ENCODE data around the gene SEC23IP. TPM values are rescaled to one million over a fixed set of nuclear protein-coding genes. Genes with fewer than 3 reads are reported as not detected.

The SEC23IP gene
- total RNA-seq, 1 experiment from 2014 or later: 116 TPM

DNA sequence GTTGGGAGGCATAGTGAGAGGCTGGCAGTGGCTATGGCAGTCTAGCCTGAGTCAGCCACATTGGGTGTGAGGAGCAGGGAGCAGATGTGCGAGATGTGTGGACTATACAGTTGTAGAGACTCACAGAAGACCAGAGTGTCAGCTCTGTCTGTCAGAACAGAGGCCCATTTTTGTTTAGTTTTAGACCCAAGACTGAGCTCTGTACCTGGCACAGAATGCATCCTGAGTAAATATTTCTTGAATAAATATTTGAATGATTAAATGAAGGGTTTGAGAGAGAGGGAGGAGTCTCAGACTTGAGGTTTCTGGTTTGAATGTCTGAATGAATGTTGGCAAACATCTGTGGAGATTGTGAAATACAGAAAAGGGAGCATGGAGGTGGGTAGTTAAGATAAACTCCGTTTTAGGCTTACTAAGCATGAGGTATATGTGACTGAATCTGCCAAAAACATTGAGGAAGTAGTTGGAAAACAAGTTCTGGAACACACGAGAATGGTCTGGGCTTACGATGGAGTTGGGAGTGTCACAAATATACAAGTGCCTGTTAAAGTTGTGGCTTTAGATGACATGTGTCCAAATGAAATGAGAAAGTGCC lies 3.6 kb downstream of the SEC23IP start:
- CTCF ChIA-PET: no interaction called here
- DNase-seq: peak in 1 of 2 experiments; percentile 12
- H3K4me3 Mint-ChIP-seq (ENCODE audit: unreplicated experiment): peak overlapping the region; percentile 61
- TF ChIP-seq, protein P1, sequence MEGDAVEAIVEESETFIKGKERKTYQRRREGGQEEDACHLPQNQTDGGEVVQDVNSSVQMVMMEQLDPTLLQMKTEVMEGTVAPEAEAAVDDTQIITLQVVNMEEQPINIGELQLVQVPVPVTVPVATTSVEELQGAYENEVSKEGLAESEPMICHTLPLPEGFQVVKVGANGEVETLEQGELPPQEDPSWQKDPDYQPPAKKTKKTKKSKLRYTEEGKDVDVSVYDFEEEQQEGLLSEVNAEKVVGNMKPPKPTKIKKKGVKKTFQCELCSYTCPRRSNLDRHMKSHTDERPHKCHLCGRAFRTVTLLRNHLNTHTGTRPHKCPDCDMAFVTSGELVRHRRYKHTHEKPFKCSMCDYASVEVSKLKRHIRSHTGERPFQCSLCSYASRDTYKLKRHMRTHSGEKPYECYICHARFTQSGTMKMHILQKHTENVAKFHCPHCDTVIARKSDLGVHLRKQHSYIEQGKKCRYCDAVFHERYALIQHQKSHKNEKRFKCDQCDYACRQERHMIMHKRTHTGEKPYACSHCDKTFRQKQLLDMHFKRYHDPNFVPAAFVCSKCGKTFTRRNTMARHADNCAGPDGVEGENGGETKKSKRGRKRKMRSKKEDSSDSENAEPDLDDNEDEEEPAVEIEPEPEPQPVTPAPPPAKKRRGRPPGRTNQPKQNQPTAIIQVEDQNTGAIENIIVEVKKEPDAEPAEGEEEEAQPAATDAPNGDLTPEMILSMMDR (IDR thresholded peaks at IDR 0.05; ENCODE audit: insufficient read depth in 1 of 2, low read depth in 1 of 2, low read length in 1 of 2, severe bottlenecking in 1 of 2, unreplicated experiment in 1 of 2): no peak
- H3K27me3 ChIP-seq (replicated peaks; ENCODE audit: control insufficient read depth, insufficient read depth, low read length): no peaks in the 10 kb centered on the region
- H3K27ac Mint-ChIP-seq (ENCODE audit: unreplicated experiment): peak overlapping the region; percentile 79
- no peaks in the 10 kb centered on the region for H3K27me3 Mint-ChIP-seq (ENCODE audit: insufficient read depth, unreplicated experiment)
- no peak overlapping the region for H3K4me3 ChIP-seq (ENCODE audit: low read depth, low read length)
- intact Hi-C loops (cut with micrococcal nuclease; ENCODE audit: unreplicated experiment): loop anchor here (10.0 kb wide), 1 partner anchor 211 kb away; no protein-coding TSS in a partner anchor
- H3K36me3 ChIP-seq (ENCODE audit: control insufficient read depth, insufficient read depth, low read length): peaks cover 4% of the 10 kb centered on the region
- no peaks in the 10 kb centered on the region for H3K9me3 Mint-ChIP-seq (ENCODE audit: unreplicated experiment)
- POLR2A ChIA-PET: no interaction called here
- H3K9me3 ChIP-seq: no peaks in the 10 kb centered on the region
- H3K4me1 ChIP-seq: peaks cover 33% of the 10 kb centered on the region
- peaks cover 30% of the 10 kb centered on the region for H3K4me1 Mint-ChIP-seq (ENCODE audit: low read depth, unreplicated experiment)
- peaks cover 63% of the 10 kb centered on the region for H3K36me3 Mint-ChIP-seq (ENCODE audit: insufficient read depth, unreplicated experiment)
- no TSS peak for BruUV-seq (replicated peaks)

DNA sequence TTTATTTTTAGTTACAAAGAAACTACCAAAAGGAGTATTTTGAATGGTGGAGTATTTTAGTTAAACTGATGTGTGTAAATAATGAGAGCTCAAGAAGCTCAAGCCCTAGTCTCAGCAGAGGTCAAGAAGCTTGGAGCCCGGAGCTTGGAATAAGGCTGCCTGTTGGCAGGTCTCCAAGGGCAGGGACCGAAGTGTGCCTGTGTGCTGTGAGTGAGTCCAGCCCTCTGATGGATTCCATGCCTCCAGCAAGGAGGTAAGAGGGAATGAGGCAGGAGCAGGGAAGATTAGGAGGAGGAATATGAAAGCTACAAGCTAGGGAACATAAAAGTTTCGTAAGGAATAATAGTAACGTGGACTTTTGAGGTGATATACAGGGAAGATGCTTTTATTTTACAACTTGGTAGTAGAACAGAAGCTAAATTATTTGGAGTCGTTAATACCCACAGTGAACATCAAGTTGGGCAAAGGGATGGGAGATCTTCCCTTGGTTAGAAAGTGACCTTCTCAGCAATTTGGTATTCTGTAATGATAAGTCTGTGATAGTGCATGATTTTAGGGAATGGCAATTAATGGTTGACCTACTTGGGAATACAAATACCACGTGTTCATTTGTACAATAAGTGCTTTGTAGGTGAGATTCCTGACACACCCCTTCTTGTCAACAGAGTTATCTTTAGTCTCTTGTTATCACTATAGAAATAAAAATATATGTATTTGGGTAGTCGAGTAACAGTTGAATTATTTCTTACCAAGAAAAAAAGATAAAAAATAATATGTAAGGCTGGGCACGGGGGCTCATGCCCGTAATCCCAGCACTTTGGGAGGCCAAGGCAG lies 4.6 kb downstream of the SEC23IP start:
- Histone ChIP-seq H3K36me3 (ENCODE audit: control insufficient read depth, insufficient read depth, low read length) (peaks cover 4% of the 10 kb centered on the region), H3K27me3 (replicated peaks; ENCODE audit: control insufficient read depth, insufficient read depth, low read length) (no peaks in the 10 kb centered on the region), H3K9me3 (no peaks in the 10 kb centered on the region), H3K4me3 (ENCODE audit: low read depth, low read length) (no peak overlapping the region), H3K4me1 (peaks cover 33% of the 10 kb centered on the region)
- Mint-ChIP-seq H3K9me3 (ENCODE audit: unreplicated experiment) (no peaks in the 10 kb centered on the region), H3K36me3 (ENCODE audit: insufficient read depth, unreplicated experiment) (peaks cover 62% of the 10 kb centered on the region), H3K27me3 (ENCODE audit: insufficient read depth, unreplicated experiment) (no peaks in the 10 kb centered on the region), H3K4me1 (ENCODE audit: low read depth, unreplicated experiment) (peaks cover 30% of the 10 kb centered on the region), H3K27ac (ENCODE audit: unreplicated experiment) (peak overlapping the region; percentile 79), H3K4me3 (ENCODE audit: unreplicated experiment) (peak overlapping the region; percentile 61)
- CTCF ChIA-PET: interaction anchor here (0.8 kb wide), 1 partner anchor 38 kb away, joined by 3 read pairs; no protein-coding TSS in a partner anchor
- DNase-seq: no peak
- no TSS peak for BruUV-seq (replicated peaks)
- TF ChIP-seq, protein P1 (IDR thresholded peaks at IDR 0.05; ENCODE audit: insufficient read depth in 1 of 2, low read depth in 1 of 2, low read length in 1 of 2, severe bottlenecking in 1 of 2, unreplicated experiment in 1 of 2): no peak
- intact Hi-C loops (cut with micrococcal nuclease; ENCODE audit: unreplicated experiment): loop anchor here (10.0 kb wide), 1 partner anchor 212 kb away; no protein-coding TSS in a partner anchor
- POLR2A ChIA-PET: no interaction called here

DNA sequence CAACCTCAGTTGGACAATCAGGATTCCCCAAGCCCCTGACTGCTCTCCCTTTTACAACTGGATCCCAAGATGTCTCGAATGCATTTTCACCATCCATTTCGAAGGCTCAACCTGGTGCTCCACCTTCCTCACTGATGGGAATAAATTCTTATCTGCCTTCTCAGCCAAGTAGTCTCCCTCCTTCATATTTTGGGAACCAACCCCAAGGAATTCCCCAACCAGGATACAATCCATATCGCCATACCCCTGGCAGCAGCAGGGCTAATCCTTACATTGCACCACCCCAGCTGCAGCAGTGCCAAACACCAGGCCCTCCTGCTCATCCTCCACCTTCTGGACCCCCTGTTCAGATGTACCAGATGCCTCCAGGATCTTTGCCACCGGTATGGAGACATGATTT lies 6.0 kb downstream of the SEC23IP start:
- no peak overlapping the region for H3K4me3 Mint-ChIP-seq (ENCODE audit: unreplicated experiment)
- Histone ChIP-seq H3K4me1 (peaks cover 33% of the 10 kb centered on the region), H3K9me3 (no peaks in the 10 kb centered on the region), H3K27me3 (replicated peaks; ENCODE audit: control insufficient read depth, insufficient read depth, low read length) (no peaks in the 10 kb centered on the region), H3K4me3 (ENCODE audit: low read depth, low read length) (no peak overlapping the region), H3K36me3 (ENCODE audit: control insufficient read depth, insufficient read depth, low read length) (peaks cover 4% of the 10 kb centered on the region)
- H3K4me1 Mint-ChIP-seq (ENCODE audit: low read depth, unreplicated experiment): peaks cover 30% of the 10 kb centered on the region
- TF ChIP-seq, protein P1 (IDR thresholded peaks at IDR 0.05; ENCODE audit: insufficient read depth in 1 of 2, low read depth in 1 of 2, low read length in 1 of 2, severe bottlenecking in 1 of 2, unreplicated experiment in 1 of 2): no peak
- intact Hi-C loops (cut with micrococcal nuclease; ENCODE audit: unreplicated experiment): loop anchor here (10.0 kb wide), 1 partner anchor 214 kb away; no protein-coding TSS in a partner anchor
- H3K9me3 Mint-ChIP-seq (ENCODE audit: unreplicated experiment): no peaks in the 10 kb centered on the region
- peaks cover 69% of the 10 kb centered on the region for H3K36me3 Mint-ChIP-seq (ENCODE audit: insufficient read depth, unreplicated experiment)
- no peak for DNase-seq
- H3K27me3 Mint-ChIP-seq (ENCODE audit: insufficient read depth, unreplicated experiment): no peaks in the 10 kb centered on the region
- ChIA-PET POLR2A (no interaction called here), CTCF (no interaction called here)
- no peak overlapping the region for H3K27ac Mint-ChIP-seq (ENCODE audit: unreplicated experiment)
- no TSS peak for BruUV-seq (replicated peaks)
